HG02973 (cell line): Measurements from ENCODE around the gene TRDMT1.

ENCODE experiments used
- ATAC-seq: cut with Tn5 transposase; IDR thresholded peaks from one replicate; pipeline ENCODE4 v1.9.1; 2021; ENCODE audit warnings: moderate library complexity; ENCODE audit not compliant: unreplicated experiment

TRDMT1 gene, protein sequence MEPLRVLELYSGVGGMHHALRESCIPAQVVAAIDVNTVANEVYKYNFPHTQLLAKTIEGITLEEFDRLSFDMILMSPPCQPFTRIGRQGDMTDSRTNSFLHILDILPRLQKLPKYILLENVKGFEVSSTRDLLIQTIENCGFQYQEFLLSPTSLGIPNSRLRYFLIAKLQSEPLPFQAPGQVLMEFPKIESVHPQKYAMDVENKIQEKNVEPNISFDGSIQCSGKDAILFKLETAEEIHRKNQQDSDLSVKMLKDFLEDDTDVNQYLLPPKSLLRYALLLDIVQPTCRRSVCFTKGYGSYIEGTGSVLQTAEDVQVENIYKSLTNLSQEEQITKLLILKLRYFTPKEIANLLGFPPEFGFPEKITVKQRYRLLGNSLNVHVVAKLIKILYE

DNA sequence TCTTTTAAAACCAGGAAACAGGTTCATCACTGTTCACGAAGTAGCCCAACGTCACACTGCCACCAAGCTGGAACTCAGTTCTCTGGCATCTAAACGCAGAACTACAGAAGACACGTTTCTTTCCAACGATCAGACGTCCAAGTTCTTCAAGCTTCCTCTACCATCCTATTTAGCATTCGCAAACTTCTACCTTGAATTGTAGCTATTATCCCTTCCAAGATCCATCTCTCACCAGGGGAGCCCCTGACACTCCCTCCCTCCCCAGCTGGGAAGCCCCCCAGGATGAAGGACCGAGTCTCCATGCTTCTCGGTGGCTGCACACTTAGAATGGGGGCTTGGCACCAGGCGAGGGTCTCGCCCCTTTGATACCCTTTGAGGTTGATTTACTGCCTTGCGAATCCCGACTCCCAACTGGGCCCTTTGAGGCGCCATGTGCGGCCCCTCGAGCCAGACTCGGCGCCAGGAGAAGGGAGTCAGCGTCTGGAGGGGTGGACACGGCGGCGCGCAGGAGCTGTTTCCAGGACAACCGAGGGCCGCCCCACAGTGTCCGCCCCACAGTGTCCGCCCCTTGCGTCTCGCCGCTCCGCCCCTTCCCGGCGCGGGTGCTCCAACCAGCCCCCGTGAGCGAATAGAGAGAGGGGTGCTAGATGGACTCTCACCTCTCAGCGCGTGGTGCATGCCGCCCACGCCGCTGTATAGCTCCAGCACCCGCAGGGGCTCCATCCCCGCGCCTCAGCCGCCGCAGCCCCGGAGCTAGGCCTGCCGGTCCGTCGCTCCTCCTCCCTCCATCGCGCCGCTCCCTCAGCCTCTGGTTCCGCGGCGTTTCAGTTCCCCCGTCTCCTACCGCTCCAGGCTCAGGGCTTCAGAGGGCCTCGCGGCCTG is at the start of gene TRDMT1:
Gene TRDMT1, minus strand, starts transcription at position 761 of the 882 bp plus-strand sequence. Its CDS starts 38 bp downstream, at position 723.
- peak; percentile 90 for ATAC-seq

DNA sequence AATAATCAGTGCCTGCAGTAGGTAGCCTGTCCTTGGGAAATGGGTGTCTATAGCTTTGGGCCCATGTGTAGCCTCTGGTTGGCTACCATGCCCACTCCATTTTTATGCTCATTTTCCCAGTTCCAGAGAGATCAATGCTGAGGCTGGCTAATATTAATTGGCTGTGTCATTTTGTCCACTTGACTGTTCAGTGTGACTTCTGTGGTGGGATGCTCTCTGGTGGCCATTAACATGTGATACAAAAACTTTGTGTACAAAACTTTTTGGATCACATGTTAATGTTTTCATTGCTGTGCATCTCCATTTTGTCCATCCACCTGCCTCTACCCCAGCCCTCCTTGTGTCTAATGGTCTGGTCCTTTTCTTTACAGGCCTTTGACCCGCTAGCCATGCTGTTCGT is 49.3 kb upstream of the TRDMT1 start:
- no peak for ATAC-seq

GRCh38 chr10:17249820-17250219 is 48.3 kb upstream of the TRDMT1 start:
- no peak for ATAC-seq

- no peak for ATAC-seq
Observed at GRCh38 chr10:17248964-17249363, 47.5 kb upstream of the TRDMT1 start.

DNA sequence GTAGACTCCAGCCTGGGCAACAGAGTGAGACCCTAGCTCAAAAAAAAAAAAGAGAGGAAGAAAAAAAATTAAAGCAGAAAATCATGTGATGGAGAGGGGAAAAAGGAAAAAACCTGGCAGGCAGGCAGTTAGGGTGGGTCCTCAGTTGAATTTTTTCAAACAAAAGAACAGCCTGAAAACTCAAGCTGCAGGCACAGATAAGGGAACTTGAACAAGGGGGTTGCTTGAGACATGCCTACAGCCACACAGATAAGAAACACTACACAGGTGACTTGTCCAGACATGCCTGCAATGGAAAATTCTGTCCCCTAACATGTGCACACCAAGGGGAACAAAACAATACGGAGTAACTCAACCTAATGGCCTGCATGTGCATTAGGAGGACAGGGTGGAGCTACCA is 45.7 kb upstream of the TRDMT1 start:
- no peak for ATAC-seq

- ATAC-seq = no peak
Observed at GRCh38 chr10:17244700-17245365, 43.4 kb upstream of the TRDMT1 start.

DNA sequence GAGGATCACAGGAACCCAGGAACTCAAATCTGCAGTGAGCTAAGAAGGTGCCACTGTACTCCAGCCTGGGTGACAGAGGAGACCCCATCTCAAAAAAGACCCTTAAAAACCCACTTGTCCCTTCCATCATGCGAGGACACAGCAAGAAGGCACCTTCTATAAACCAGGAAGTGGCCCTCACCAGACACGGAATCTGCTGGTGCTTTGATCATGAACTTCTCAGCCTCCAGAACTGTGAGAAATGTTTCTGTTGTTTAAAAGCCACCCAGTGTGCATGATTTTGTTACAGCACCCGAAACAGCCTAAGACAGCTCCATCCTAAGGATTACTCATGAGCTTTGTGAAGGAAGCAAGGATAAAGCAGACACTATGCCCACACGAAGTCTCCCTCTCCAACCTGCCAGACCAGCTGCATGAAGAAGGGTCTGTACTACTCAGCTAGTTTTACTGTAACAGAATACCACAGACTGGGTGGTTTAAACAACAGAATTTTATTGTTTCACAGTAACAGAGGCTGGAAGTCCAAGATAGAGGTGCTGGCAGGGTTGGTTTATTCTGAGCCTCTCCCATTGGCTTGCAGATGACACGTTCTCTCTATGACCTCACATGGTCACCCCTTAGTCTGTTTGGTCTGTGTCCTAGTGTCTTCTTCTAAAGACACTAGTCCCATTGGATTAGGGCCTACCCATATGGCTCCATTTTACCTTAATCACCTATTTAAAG is 40.3 kb upstream of the TRDMT1 start:
- no peak for ATAC-seq

- ATAC-seq = no peak
Observed at GRCh38 chr10:17240616-17241015, 39.1 kb upstream of the TRDMT1 start.

DNA sequence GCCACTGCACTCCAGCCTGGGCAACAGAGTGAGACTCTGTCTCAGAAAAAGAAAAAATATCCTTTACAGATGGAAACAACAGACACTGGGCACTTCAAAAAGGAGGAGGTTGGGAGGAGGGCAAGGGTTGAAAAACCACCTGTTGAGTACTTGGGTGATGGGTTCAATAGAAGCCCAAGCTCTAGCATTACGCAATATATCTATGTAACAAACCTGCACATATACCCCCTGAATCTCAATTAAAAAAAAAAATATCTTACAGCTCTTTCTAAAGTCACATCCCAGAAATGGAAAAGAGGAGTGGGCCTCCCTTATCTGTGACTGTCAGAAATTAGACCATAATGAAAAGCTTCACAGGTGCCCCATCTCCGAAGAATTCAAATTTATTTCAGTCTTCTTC is 38.6 kb upstream of the TRDMT1 start:
- ATAC-seq = no peak

GRCh38 chr10:17239345-17240085 is 38.0 kb upstream of the TRDMT1 start:
- ATAC-seq = no peak

DNA sequence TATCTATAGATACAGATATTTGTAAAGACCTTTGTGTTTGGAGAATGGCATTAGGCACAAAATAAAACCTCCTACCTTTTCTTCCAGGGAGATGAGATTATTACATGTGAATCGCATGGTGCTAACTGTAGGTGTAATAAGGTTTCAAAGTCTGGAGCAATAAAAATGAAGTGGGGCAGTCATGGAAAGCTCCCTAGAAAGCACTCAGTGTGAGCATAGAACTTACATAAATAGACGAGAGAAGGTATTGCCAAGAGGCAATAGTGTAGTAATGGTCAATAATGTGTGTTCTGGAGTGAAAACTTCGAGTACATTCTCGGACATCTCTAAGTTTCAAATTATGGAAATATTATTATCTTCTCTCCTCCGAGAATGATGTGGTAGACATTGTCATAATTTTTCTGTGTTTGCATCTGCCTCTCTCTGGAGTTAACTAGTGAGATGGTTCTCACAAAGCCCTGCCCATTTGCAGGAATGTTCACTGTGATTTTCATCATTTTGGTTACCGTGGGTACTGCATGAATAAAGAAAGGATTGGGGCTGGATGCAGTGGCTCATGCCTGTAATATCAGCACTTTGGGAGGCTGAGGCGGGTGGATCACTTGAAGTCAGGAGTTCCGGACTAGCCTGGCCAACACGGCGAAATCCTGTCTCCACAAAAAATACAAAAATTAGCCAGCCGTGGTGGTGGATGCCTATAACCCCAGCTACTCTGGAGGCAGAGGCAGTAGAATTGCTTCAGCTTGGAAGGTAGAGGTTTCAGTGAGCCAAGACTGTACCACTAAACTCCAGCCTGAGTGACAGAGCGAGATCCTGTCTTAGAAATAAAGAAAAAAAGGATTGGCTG is 37.2 kb upstream of the TRDMT1 start:
- no peak for ATAC-seq

- ATAC-seq = no peak
Observed at GRCh38 chr10:17237915-17238444, 36.5 kb upstream of the TRDMT1 start.

- no peak for ATAC-seq
Observed at GRCh38 chr10:17237149-17237527, 35.7 kb upstream of the TRDMT1 start.

GRCh38 chr10:17236468-17237148 is 35.1 kb upstream of the TRDMT1 start:
- no peak for ATAC-seq

DNA sequence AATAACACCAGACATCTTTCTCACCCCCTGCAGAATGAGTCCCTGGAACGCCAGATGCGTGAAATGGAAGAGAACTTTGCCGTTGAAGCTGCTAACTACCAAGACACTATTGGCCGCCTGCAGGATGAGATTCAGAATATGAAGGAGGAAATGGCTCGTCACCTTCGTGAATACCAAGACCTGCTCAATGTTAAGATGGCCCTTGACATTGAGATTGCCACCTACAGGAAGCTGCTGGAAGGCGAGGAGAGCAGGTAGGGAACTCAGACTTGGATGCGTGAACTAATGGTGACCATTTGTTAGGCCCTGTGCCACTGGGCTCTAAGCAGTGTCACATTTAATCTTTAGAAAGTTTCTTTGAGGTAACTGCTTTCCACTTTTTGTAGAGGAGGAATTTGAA is 33.7 kb upstream of the TRDMT1 start:
- no peak for ATAC-seq

GRCh38 chr10:17234431-17234945 is 33.0 kb upstream of the TRDMT1 start:
- no peak for ATAC-seq

- ATAC-seq = no peak
Observed at GRCh38 chr10:17233286-17233991, 32.0 kb upstream of the TRDMT1 start.
